Progenitor cell of endocrine pancreas (in vitro differentiated cells): ENCODE results near the gene RAD51B. TPM values are rescaled to one million over a fixed set of nuclear protein-coding genes. Genes with fewer than 3 reads are reported as not detected.

Experiments
- DNase-seq: peaks from one replicate; pipeline ENCODE4 v3.0.0; 2021; ENCODE audit warnings: low spot score; ENCODE audit not compliant: unreplicated experiment
- H3K27ac Mint-ChIP-seq: 2 replicates; pipeline ENCODE4 v1.8.0; 2021; ENCODE audit warnings: mild to moderate bottlenecking, moderate library complexity, mixed read lengths
- H3K27me3 Mint-ChIP-seq: 2 replicates; pipeline ENCODE4 v1.8.0; 2021; ENCODE audit warnings: mixed read lengths
- H3K36me3 Mint-ChIP-seq: 2 replicates; pipeline ENCODE4 v1.8.0; 2022; ENCODE audit warnings: mixed read lengths; ENCODE audit not compliant: insufficient read depth
- H3K4me1 Mint-ChIP-seq: 2 replicates; pipeline ENCODE4 v1.8.0; 2021; ENCODE audit warnings: low read depth, mixed read lengths
- H3K4me3 Mint-ChIP-seq: 2 replicates; pipeline ENCODE4 v1.8.0; 2021; ENCODE audit warnings: low read depth, mild to moderate bottlenecking, moderate library complexity, mixed read lengths
- H3K9me3 Mint-ChIP-seq: 2 replicates; pipeline ENCODE4 v1.8.0; 2021; ENCODE audit warnings: low read depth, mixed read lengths
- CTCF ChIP-seq: fragments of 200-600 bp; sonication (generic); IDR thresholded peaks from one replicate; pipeline ENCODE4 v1.5.0; 2021; ENCODE audit warnings: antibody characterized with exemption, mild to moderate bottlenecking; ENCODE audit not compliant: unreplicated experiment
- total RNA-seq: library from RNA; stranded (reverse); gene quantifications from 2 replicates; pipeline ENCODE4 v1.2.1, GENCODE V29; 2021

Gene RAD51B
- total RNA-seq, 1 donor from 2014 or later, result 24.7 TPM

DNA sequence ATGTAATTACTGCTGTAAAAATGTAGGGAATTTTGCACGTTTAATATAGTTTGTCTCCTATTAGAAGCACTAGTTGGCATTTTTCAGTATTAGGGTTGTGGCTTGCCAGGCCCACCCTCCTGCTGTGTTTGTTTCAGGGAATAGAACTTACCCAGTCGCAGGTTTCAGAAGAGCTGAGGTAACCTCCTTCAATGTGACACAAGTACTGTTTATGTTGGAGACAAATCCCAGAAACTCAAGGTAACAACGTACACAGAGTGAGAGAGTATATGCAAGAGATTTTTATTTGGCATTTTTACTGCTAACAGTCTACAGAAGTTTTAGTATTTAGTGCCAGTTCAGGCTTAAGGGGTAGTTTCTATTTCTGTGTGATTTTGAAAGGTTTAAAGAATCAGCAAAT, 284.3 kb downstream of the RAD51B start:
- Mint-ChIP-seq H3K27ac (no peak overlapping the region), H3K27me3 (no peaks in the 10 kb centered on the region), H3K4me3 (no peak overlapping the region), H3K9me3 (peaks cover 31% of the 10 kb centered on the region), H3K36me3 (peaks cover 25% of the 10 kb centered on the region), H3K4me1 (peaks cover 9% of the 10 kb centered on the region)
- no peak for TF ChIP-seq CTCF
- no peak for DNase-seq

DNA sequence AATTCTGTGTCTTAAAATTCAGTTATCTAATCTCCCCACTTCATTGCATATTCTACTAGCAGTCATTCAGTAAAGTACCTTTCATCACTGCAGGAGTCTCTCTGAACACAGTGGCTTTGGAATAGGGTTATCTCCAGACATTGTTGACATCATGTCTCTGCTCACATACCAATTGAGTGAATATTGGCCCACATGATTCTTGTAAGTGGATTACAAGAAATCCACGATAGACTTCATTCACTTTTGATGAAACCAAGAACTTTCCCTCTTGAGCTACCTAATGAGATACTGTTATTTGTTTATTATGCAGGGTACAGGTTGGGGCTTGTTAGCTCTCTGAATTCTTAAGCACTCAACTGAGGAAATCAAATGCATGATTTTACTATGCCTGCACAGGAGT, 284.9 kb downstream of the RAD51B start:
- Mint-ChIP-seq H3K36me3 (peaks cover 21% of the 10 kb centered on the region), H3K4me1 (peaks cover 7% of the 10 kb centered on the region), H3K9me3 (peaks cover 26% of the 10 kb centered on the region), H3K4me3 (no peak overlapping the region), H3K27me3 (no peaks in the 10 kb centered on the region), H3K27ac (no peak overlapping the region)
- no peak for TF ChIP-seq CTCF
- DNase-seq, result no peak

- no peaks in the 10 kb centered on the region for H3K27me3 Mint-ChIP-seq
- H3K36me3 Mint-ChIP-seq, result peaks cover 16% of the 10 kb centered on the region
- no peak overlapping the region for H3K27ac Mint-ChIP-seq
- TF ChIP-seq CTCF, result no peak
- peaks cover 21% of the 10 kb centered on the region for H3K9me3 Mint-ChIP-seq
- H3K4me1 Mint-ChIP-seq, result peaks cover 3% of the 10 kb centered on the region
- H3K4me3 Mint-ChIP-seq, result no peak overlapping the region
- DNase-seq, result no peak
These were observed 286.2 kb downstream of the RAD51B start for GRCh38 chr14:68105816-68106215.

DNA sequence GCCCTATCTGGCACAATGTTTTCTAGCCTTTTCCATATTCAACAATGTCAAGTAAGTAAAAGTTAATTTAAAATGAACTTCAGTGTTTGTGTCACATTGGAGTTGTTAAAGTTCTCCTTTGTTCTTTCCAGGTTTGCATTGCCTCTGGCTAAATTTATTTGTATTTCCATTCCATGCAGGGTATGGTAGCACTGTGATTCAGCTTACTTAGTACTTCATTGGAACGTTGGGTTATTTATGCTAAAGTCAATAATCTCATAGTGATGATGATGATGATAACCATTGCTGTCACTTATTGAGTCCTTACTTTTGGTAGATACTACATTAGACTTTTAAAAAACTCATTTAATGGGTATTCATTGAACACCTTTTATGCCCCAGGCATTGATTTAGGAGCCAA, 286.9 kb downstream of the RAD51B start:
- TF ChIP-seq CTCF, result no peak
- no peak overlapping the region for H3K27ac Mint-ChIP-seq
- peaks cover 11% of the 10 kb centered on the region for H3K36me3 Mint-ChIP-seq
- H3K9me3 Mint-ChIP-seq, result peaks cover 16% of the 10 kb centered on the region
- no peaks in the 10 kb centered on the region for H3K27me3 Mint-ChIP-seq
- H3K4me1 Mint-ChIP-seq, result peaks cover 8% of the 10 kb centered on the region
- no peak for DNase-seq
- no peak overlapping the region for H3K4me3 Mint-ChIP-seq

DNA sequence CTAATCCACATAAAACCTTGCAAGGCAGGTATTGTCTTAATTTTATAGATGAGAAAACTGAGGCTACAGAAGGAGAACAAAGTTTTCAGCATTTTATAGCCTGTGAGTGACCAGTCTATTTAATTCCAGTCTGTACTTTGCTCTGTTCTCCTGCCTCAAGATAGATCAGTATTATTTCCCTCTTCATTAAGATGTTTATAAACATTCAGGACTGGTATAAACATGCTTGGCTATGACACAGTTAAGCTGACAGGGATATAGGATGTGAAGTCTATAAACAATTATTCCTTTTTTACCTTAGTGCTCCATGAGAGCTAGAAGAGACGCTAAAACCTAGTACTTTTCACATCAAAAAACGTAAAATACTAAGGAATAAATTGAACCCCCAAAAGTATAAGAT, 287.3 kb downstream of the RAD51B start:
- no peak for TF ChIP-seq CTCF
- DNase-seq, result no peak
- H3K4me1 Mint-ChIP-seq, result peaks cover 11% of the 10 kb centered on the region
- H3K27me3 Mint-ChIP-seq, result no peaks in the 10 kb centered on the region
- peaks cover 8% of the 10 kb centered on the region for H3K36me3 Mint-ChIP-seq
- H3K9me3 Mint-ChIP-seq, result peaks cover 16% of the 10 kb centered on the region
- H3K27ac Mint-ChIP-seq, result no peak overlapping the region
- no peak overlapping the region for H3K4me3 Mint-ChIP-seq
